Neural progenitor cell (in vitro differentiated cells): ENCODE measurements around the gene OR4C13.
"Not testable (repeated sequence)": the region's sequence is repeated elsewhere in the genome, so short reads cannot be mapped to it uniquely, and the experiment has no call there.

Experiments used
- CTCF ChIP-seq: fragments of 200-600 bp; sonication (generic); IDR thresholded peaks from 2 replicates; pipeline ENCODE4 v1.5.1; 2017; ENCODE audit warnings: antibody characterized with exemption, mild to moderate bottlenecking
- EZH2phosphoT487 ChIP-seq: fragments of 200-600 bp; sonication (generic); IDR thresholded peaks from 2 replicates; pipeline ENCODE4 v1.6.1; 2017; ENCODE audit warnings: antibody characterized with exemption

- TF ChIP-seq CTCF, EZH2phosphoT487: not testable (repeated sequence)
Measured at GRCh38 chr11:49982435-49982834, 30.2 kb downstream of the OR4C13 start, which contains the start of gene OR4C12.
